AG04449 (cell line): ENCODE measurements around the gene HOXA13.
A peak's percentile ranks its signal among the peaks of the same experiment; 100 is the strongest.

ENCODE experiments used
- CTCF ChIA-PET: fragments of 350-600 bp; formaldehyde crosslinking; extraction: SDS; loops from one replicate; lab custom pipeline; 2021; ENCODE audit warnings: antibody characterized with exemption; lab: Yijun Ruan, JAX
- POLR2A ChIA-PET: fragments of 400-600, 350-600 bp; formaldehyde crosslinking; extraction: SDS; loops from one replicate; lab custom pipeline; 2020; ENCODE audit warnings: antibody characterized with exemption, inconsistent platforms; lab: Yijun Ruan, JAX
- DNase-seq: peaks from one replicate; pipeline ENCODE4 v3.0.0-alpha.2; 2010; ENCODE audit warnings: low read depth, low spot score
- H3K4me3 ChIP-seq: 2 replicates; pipeline ENCODE4 v1.5.1; 2011; ENCODE audit warnings: low read depth, mild to moderate bottlenecking, control low read depth, low read length
- TF ChIP-seq, protein P1 (sequence below): IDR thresholded peaks from one replicate; pipeline ENCODE4 v1.5.1; 2011; ENCODE audit warnings: mild to moderate bottlenecking, moderate library complexity, low read length, control low read depth, inconsistent platforms; ENCODE audit not compliant: insufficient read depth; ENCODE audit errors: missing control alignments

HOXA13 gene

DNA sequence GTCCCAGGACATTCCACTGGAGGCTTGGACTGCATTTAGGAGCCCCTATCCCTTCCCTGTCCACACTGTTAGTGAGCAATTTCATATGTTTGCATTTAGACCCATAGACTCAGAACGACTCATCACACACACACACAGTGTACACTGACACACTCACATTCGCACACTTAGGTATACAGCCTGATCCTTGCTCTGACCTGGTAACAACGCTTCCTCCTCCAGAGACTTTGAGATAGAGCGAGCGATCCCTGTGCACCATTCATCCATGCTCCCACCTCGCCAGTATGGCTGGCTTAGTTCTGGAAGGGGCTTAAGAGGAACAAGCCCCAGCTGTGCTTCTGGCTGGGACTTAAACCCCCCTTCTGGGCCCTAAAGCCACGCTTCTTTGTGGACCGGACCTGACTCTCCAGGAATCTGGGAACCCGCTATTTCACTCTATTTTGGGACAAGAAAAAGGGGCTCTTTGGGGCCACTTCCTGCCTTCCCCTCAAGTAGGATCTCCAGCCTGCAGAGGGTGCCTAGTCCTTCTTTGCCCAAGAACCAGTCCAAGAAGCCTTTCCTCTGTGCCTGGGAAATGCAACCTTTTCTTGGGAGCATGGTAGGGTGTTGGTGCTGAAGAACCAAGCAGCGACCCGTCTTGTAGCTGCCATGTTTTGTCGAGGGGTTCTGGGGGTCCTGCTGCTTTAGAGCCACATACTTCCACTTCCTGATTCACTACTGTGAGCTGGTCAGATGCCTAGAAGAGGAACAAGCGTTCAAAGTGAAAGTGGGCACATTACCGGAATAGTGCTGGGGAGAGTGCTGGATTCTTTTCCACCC is 1.1 kb upstream of the HOXA13 start:
- ChIA-PET POLR2A (interaction anchor here (1.0 kb wide), 1 partner anchor 461 kb away, joined by 3 read pairs; no protein-coding TSS in a partner anchor), CTCF (interaction anchor here (2.2 to 2.3 kb wide), 2 partner anchors 10 kb away, joined by 11 to 14 read pairs; no protein-coding TSS in a partner anchor)
- peak overlapping the region; percentile 46 for H3K4me3 ChIP-seq
- no peak for DNase-seq
- TF ChIP-seq, protein P1, sequence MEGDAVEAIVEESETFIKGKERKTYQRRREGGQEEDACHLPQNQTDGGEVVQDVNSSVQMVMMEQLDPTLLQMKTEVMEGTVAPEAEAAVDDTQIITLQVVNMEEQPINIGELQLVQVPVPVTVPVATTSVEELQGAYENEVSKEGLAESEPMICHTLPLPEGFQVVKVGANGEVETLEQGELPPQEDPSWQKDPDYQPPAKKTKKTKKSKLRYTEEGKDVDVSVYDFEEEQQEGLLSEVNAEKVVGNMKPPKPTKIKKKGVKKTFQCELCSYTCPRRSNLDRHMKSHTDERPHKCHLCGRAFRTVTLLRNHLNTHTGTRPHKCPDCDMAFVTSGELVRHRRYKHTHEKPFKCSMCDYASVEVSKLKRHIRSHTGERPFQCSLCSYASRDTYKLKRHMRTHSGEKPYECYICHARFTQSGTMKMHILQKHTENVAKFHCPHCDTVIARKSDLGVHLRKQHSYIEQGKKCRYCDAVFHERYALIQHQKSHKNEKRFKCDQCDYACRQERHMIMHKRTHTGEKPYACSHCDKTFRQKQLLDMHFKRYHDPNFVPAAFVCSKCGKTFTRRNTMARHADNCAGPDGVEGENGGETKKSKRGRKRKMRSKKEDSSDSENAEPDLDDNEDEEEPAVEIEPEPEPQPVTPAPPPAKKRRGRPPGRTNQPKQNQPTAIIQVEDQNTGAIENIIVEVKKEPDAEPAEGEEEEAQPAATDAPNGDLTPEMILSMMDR: no peak

DNA sequence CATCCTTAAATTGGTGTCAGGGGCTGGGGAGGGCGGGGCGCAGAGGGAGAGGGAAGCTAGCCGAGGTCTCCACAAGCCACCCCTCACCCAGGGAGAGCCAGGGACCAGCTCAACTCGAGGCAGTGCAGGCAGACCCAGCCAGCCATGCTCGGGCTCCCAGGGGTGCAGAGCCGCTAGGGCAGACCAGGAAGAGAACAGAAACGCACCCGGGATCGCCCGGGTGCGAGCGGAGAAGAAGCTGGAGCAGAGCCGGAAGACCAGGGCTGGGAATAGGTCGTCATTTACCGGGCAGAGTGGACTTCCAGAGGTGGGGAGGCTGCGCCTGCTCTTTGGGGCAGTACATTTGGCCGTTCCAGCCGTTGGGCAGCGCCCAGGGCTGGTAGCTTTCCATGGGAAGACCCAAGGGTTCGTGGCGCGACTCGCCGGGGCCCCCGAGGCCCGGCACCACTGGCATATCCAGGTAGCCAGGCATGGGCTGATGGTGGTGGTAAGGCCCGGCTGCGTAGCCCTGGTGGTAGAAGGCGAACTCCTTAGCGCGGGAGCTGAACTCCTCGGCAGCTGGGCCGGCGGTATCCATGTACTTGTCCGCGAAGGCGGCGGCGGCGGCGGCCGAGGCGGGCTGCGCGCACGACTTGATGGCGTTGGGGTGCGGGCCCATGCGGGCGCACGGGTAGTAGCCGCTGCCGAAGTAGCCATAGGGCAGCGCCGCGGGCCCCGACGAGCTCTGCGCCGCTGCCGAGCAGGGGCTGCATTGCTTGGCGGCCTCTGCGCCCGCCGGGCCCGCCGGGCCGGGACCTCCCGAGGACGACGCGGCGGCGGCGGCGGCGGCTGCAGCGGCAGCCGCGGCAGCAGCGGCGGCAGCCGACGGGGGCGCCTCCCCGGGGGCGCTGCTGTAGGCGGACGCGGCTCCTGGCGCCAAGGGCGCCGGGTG is 755 bp downstream of the HOXA13 start:
- H3K4me3 ChIP-seq: peak overlapping the region; percentile 60
- TF ChIP-seq, protein P1: no peak
- ChIA-PET POLR2A (no interaction called here), CTCF (interaction anchor here (0.9 to 2.5 kb wide), 25 partner anchors 8 to 1073 kb away, joined by 3 to 14 read pairs (median 5); partner anchors contain the start of gene HOXA10)
- DNase-seq: no peak

DNA sequence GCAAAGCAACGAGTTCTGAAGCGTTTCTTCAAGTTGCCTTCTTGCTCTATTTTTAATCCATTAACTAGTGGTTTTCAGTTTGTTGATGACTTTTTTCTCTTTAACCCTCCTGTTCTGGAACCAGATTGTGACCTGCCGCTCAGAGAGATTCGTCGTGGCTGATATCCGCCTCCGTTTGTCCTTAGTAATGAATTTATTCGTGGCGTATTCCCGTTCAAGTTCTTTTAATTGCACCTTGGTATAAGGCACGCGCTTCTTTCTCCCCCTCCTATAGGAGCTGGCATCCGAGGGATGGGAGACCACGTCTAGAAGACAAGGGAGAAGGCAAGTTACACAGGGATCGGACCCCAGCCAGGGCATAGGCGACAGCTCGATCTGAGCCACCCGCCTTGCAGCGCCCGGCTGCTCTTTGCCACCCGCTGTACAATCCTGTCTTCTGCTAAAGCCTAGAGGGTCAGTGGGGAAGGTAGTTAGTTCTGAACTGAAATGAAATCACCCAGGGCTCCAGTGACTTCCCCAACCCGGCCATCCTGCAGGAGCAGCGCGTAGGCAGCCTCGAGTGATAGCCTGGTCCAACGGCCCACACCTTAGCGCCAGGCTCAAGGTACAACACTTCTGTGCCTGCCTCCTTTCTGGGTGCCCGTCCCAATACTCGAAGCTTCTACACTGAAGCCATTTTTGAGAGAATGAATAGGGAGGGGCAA is 1.6 kb downstream of the HOXA13 start:
- POLR2A ChIA-PET: no interaction called here
- TF ChIP-seq, protein P1: no peak
- CTCF ChIA-PET: interaction anchor here (0.9 to 2.5 kb wide), 23 partner anchors 8 to 1074 kb away, joined by 3 to 14 read pairs (median 5); no protein-coding TSS in a partner anchor
- DNase-seq: no peak
- no peak overlapping the region; the same call in 1 of the 2 replicates for H3K4me3 ChIP-seq

DNA sequence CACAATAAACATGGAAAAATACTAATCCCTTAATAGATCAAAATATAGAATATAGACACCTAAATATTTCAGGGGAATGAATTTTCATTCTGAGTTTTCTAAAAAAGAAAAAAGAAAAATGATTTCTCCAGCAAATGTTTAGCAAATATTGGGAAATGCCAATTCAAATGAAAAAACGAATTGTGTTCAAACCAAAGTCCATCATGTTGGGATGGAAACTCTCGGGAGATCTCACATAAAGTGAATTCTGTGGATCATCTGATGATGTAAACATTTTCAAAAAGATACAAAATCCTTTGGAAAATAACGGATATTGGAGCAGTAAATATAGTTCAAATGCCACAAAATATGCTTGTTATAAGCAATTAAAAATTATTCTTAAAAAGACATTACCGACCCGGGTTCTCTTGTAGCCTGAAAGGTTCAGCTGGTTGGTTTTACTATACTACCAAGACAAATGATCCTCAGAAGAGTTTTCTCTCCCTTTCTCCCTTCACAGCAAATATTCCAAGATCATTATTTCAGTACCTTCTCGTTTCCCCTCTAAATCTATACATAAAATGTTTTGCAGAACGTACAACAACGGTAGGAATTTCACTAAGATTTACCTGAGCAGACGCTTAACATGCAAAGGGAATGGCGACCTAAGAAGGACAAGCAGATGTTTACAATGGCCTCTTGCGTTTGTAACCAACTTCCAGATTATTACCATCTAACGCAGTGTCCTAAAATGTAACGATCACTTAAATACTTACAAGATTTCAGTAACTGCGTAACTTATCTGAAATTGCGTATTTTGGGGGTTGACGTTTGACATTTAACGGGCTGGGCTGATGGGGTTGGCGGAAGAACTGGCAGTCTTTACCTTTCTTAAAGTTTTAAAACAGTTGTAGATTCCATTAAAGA is 2.5 kb downstream of the HOXA13 start:
- CTCF ChIA-PET: interaction anchor here (0.6 to 2.5 kb wide), 5 partner anchors 10 to 896 kb away, joined by 3 to 10 read pairs (median 7); no protein-coding TSS in a partner anchor
- TF ChIP-seq, protein P1: no peak
- no peak overlapping the region for H3K4me3 ChIP-seq
- no peak for DNase-seq
- POLR2A ChIA-PET: no interaction called here

DNA sequence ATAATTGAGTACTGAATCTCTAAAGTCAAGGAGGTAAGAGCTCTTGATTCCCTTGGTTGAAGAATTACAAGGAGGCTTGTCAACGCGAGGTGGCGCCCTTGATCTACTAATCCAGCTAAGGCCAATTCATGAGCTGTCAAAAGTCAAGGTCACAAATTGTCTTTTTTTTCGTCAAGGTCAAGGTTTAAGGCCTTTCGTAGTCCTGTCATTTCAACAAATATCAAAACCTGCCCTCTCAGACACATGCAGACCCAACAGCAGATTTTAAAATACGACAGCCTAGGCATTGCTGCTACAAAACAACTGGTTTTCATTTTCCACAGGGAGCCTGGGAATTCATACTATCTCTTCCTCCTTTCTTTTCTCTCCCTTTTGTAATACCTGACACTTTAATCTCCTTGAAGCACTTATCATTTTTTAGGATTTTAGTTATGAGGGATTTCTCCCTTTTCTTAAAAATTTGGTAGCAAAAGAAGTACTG is 3.6 kb downstream of the HOXA13 start:
- TF ChIP-seq, protein P1: peak; percentile 72
- ChIA-PET CTCF (interaction anchor here (0.6 to 4.9 kb wide), 60 partner anchors 8 to 1906 kb away, joined by 3 to 67 read pairs (median 5); partner anchors contain the start of genes HIBADH, HOXA10, HOXA11 and TAX1BP1), POLR2A (interaction anchor here (0.6 kb wide), 1 partner anchor 656 kb away, joined by 4 read pairs; no protein-coding TSS in a partner anchor)
- no peak overlapping the region for H3K4me3 ChIP-seq
- DNase-seq: no peak
